ENCODE data around the gene FN3KRP.
A peak's percentile ranks its signal among the peaks of the same experiment; 100 is the strongest.
"Not testable (repeated sequence)": the region's sequence is repeated elsewhere in the genome, so short reads cannot be mapped to it uniquely, and the experiment has no call there.

Gene FN3KRP

GRCh38 chr17:82745524-82745923, 29.0 kb downstream of the FN3KRP start:
- DNase-seq = no peak

- no peak for DNase-seq
Measured at GRCh38 chr17:82748756-82749155, 32.2 kb downstream of the FN3KRP start.

DNA sequence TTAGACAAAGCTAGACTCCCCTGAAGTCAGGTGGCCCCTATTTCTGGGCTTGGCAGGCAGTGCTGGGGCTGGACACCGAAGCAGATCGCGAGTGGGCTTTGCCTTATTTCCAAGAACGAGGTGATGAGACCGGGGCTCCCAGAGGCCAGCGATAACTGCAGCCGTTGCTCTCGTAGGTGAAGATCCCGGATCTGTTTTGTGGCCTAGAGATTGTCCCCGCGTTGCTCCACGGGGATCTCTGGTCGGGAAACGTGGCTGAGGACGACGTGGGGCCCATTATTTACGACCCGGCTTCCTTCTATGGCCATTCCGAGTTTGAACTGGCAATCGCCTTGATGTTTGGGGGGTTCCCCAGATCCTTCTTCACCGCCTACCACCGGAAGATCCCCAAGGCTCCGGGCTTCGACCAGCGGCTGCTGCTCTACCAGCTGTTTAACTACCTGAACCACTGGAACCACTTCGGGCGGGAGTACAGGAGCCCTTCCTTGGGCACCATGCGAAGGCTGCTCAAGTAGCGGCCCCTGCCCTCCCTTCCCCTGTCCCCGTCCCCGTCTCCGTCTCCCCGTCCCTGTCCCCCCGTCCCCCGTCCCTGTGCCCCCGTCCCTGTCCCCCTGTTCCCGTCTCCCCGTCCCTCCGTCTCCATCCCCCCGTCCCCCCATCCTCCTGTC, 33.9 kb downstream of the FN3KRP start:
- DNase-seq = no peak

- DNase-seq = no peak
Measured at GRCh38 chr17:82751171-82751570, 34.7 kb downstream of the FN3KRP start.

- peak; percentile 42 to 62 for DNase-seq
Measured at GRCh38 chr17:82751571-82752370, 35.3 kb downstream of the FN3KRP start, which contains the start of gene TBCD. TSS of gene TBCD (plus strand) at chr17:82752065. CDS start at chr17:82752194, 129 bp downstream.

DNA sequence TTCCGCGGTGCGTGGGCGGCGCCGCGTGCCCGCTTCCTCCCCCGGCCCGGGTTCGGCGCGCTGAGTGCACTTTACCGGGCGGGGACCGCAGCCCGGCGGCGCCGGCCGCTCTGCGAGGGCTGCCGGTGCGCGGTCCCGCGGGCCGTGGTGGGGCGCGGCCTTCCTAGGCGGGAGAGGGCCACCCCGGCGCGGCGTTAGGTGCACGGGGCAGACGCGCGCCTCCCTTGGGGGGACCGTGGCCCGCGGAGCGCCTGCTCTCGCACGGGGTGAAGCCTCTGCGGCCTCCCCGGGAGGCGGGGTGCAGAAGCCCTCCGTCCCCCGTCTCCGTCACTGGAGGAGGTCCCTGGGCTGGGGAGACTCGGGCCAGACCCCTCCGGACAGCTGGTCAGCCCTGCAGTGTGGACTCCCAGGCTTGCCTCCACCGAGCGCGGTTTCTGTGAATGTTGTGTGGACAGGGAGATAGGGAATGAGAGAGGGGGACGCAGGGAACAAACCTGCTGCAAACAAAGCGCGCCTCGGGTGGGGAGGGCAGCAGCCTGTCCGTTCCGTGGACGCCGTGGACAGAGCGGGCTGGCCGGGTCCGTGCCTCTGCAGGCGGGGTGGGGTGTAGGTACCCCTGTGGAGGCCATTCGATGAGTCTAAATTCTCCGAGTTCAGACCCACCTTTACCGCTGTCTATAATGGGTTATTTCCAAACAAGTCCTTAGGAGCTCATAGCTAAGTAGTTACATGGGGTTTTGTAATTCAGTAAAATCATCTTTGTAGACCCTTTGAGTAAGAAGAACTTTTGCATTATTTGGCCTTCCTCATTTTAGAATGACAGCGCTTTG, 36.1 kb downstream of the FN3KRP start:
- no peak for DNase-seq

DNA sequence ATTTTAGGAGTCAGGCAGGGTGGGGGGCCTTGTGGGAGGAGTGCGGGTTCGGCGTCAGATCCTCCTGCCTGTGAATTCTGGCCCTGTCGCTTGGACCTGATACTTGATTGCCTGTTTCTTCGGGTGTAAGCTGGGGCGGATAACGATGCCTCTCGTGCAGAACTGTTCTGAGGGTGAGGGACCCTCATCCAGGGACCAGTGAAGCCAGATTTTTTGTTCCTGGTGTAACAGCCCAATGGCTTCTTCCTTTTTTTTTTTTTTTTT, 36.6 kb downstream of the FN3KRP start:
- DNase-seq = no peak

GRCh38 chr17:82754297-82755208, 38.0 kb downstream of the FN3KRP start:
- DNase-seq = peak in 1 of 2 experiments; percentile 15

DNA sequence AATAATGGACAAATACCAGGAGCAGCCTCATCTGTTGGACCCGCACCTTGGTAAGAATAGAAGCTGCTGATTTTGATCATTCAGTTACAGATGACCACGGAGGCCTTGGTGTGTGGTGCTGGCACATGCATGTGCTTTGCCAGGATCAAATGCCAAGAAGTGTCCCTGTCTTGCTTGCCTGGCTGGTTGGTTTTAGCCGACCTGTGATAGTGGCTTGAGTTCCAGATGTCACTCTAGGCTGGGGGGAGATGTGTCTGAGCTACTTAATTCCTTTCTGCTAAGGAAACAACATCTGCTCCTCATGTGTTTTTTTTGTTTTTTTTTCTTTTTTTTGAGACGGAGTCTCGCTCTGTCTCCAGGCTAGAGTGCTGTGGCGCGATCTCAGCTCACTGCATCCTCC, 39.7 kb downstream of the FN3KRP start:
- DNase-seq = peak; percentile 6 to 61

- DNase-seq = no peak
Measured at GRCh38 chr17:82765371-82765770, 48.9 kb downstream of the FN3KRP start.

DNA sequence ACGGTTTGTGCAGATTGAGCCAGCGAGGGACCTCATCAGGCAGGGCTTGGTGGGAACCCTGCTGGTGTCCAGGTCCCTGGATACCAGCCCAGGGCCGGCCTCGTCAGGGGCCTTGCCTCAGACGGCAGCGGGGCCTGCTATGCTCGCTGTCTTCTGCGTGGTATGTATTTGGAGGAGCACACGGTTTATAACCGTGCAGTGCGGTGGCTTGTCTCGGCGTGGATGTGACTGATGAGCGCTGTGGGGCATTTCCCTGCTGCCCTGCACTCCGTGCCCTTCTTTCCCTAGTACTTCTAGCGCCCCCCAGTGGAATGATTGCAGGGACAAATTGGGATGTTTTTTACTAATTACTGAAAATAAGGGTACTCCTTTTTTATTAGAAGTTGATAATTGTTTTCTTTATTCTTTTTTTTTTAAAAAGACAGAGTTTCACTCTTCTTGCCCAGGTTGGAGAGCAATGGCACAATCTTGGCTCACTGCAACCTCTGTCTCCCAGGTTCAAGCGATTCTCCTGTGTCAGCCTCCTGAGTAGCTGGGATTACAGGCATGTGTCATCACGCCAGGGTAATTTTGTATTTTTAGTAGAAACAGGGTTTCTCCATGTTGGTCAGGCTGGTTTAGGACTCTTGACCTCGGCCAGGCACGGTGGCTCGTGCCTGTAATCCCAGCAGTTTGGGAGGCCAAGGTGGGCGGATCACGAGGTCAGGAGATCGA, 50.7 kb downstream of the FN3KRP start:
- DNase-seq = peak in 1 of 2 experiments; percentile 37

- no peak for DNase-seq
Measured at GRCh38 chr17:82769041-82769440, 52.5 kb downstream of the FN3KRP start.

DNA sequence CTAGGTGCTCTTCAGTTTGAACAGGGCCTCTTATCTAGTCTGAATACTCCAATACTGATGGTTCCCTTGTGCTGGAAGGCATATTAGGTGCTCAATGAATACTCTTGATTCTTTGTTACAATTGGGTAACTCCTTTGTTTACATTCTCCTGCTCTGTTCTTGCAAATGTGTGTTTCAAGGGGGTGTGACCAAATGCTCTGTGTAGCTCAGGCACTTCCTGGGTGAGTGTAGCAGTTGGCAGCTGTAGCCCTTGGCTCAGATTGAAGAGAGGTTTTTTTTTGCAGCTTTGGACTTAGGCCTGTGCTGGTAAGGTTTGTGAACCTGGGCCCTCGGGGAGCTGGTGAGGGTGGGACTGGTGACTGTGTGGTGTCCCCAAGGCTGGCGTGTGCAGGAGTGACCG, 55.5 kb downstream of the FN3KRP start:
- DNase-seq = no peak

DNA sequence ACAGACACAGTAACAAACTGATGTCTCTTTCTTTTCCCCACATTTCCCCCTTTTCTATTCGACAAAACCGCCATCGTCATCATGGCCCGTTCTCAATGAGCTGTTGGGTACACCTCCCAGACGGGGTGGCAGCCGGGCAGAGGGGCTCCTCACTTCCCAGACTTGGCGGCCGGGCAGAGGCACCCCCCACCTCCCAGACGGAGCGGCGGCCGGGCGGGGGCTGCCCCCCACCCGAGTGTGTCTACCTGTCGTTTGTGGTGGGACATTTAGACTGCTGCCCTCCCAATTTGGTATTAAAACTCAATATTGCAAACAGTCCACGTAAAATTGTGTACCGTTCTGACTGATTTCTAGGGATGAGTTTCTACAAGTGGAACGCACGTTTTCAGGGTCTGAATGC, 58.0 kb downstream of the FN3KRP start:
- not testable (repeated sequence) for DNase-seq

GRCh38 chr17:82775001-82775823, 58.7 kb downstream of the FN3KRP start:
- peak in 1 of 2 experiments; percentile 20 for DNase-seq

DNA sequence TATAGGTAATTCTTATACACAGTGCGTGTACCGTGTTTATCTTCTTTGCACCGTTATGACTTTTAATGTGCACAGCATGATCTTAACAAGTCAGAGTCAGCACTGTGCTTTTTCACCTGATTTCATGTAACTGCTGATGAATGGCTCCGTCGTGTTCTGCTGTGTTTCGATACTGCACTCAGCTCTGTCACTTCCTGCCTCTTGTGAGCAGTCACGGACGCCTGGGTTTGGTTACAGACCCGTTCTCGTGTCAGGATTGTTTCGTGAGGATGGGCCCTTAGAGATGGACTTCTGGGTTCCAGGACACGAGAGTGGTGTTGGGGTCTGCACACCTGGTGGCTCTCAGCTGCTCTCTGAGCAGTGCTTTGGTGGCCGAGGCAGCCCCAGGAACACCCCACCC, 59.9 kb downstream of the FN3KRP start:
- no peak for DNase-seq
